ENCODE results near the gene FRMD1.

The FRMD1 gene

GRCh38 chr6:168039849-168040248 is 39.2 kb downstream of the FRMD1 start:
- Histone ChIP-seq H3K4me3 (ENCODE audit: low read depth, low read length) (no peak overlapping the region), H3K27ac (no peak overlapping the region), H3K9me3 (ENCODE audit: severe bottlenecking) (peaks cover 24% of the 10 kb centered on the region), H3K27me3 (ENCODE audit: insufficient read depth, low read depth, severe bottlenecking) (no peaks in the 10 kb centered on the region), H3K36me3 (no peaks in the 10 kb centered on the region)
- no peak for TF ChIP-seq CTCF (IDR thresholded peaks at IDR 0.05; ENCODE audit: low read depth, low read length)
- peak; percentile 16 for DNase-seq

GRCh38 chr6:168039301-168039700 is 39.7 kb downstream of the FRMD1 start:
- H3K4me3 ChIP-seq (ENCODE audit: low read depth, low read length), result no peak overlapping the region
- no peak for DNase-seq
- no peak for TF ChIP-seq CTCF (IDR thresholded peaks at IDR 0.05; ENCODE audit: low read depth, low read length)
- H3K27me3 ChIP-seq (ENCODE audit: insufficient read depth, low read depth, severe bottlenecking), result no peaks in the 10 kb centered on the region
- H3K36me3 ChIP-seq, result no peaks in the 10 kb centered on the region
- H3K27ac ChIP-seq, result no peak overlapping the region
- H3K9me3 ChIP-seq (ENCODE audit: severe bottlenecking), result peaks cover 24% of the 10 kb centered on the region

- TF ChIP-seq CTCF (IDR thresholded peaks at IDR 0.05; ENCODE audit: low read depth, low read length), result no peak
- H3K27me3 ChIP-seq (ENCODE audit: insufficient read depth, low read depth, severe bottlenecking), result no peaks in the 10 kb centered on the region
- peaks cover 24% of the 10 kb centered on the region for H3K9me3 ChIP-seq (ENCODE audit: severe bottlenecking)
- no peak overlapping the region for H3K27ac ChIP-seq
- H3K36me3 ChIP-seq, result no peaks in the 10 kb centered on the region
- no peak for DNase-seq
- H3K4me3 ChIP-seq (ENCODE audit: low read depth, low read length), result no peak overlapping the region
These were observed 40.4 kb downstream of the FRMD1 start for GRCh38 chr6:168038576-168039140.

DNA sequence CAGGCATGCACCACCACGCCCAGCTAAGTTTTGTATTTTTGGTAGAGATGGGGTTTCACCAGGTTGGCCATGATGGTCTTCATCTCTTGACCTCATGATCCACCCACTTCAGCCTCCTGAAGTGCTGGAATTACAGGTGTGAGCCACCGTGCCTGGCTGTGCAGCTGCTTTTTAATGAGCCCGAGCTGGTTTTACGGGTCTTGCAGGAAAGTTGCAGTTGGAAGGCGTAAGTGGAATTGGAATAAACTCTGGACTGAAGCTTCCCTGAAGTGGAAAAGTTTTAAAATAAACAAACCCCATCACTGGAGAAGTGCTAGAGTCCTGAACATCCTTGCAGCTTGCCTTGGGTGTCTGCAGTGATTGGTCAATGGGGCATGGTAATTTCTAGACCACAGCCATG is 41.2 kb downstream of the FRMD1 start:
- no peak for DNase-seq
- Histone ChIP-seq H3K27me3 (ENCODE audit: insufficient read depth, low read depth, severe bottlenecking) (no peaks in the 10 kb centered on the region), H3K9me3 (ENCODE audit: severe bottlenecking) (peaks cover 24% of the 10 kb centered on the region), H3K36me3 (no peaks in the 10 kb centered on the region), H3K4me3 (ENCODE audit: low read depth, low read length) (no peak overlapping the region), H3K27ac (no peak overlapping the region)
- TF ChIP-seq CTCF (IDR thresholded peaks at IDR 0.05; ENCODE audit: low read depth, low read length), result no peak

DNA sequence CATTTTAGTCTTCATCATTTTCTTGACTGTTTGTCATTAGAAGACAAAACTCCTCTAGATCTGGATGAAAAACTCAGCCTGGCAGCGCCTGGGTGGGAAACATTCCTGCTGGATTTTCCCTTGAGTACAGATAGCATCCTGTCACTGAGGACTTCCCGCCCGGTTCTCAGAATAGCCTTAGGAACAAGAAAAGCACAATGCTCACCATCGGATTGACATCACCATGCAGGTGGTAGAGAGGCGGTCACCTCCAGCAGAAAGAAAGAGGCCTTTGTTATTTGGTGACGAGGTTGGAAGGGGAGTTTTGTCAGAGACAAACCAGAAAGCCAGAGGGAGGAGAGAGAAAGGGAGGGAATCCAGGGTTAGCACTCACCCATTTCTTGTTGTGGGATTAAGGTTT is 41.8 kb downstream of the FRMD1 start:
- Histone ChIP-seq H3K36me3 (no peaks in the 10 kb centered on the region), H3K9me3 (ENCODE audit: severe bottlenecking) (peaks cover 24% of the 10 kb centered on the region), H3K4me3 (ENCODE audit: low read depth, low read length) (no peak overlapping the region), H3K27ac (no peak overlapping the region), H3K27me3 (ENCODE audit: insufficient read depth, low read depth, severe bottlenecking) (no peaks in the 10 kb centered on the region)
- no peak for TF ChIP-seq CTCF (IDR thresholded peaks at IDR 0.05; ENCODE audit: low read depth, low read length)
- DNase-seq, result no peak
